ENCODE measurements around the gene ZMYM1.

The ZMYM1 gene

DNA sequence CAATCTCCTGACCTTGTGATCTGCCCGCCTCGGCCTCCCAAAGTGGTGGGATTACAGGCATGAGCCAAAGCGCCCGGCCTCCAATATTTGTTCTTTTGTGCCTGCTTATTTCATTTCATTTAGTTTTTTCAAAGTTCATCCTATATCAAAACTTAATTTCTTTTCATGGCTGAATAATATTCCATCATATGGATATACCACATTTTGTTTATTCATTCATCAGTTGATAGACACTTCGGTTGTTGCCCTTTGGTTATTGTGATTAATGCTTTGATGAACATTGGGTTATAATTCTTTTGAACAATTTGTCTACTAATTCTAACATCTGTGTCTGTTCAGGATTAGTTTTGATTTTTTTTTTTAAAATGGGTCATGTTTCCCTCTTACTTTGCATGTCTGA, 72.0 kb downstream of the ZMYM1 start:
- no peak for TF ChIP-seq ZFX (IDR thresholded peaks at IDR 0.05; ENCODE audit: borderline replicate concordance)
- TF ChIP-seq CTCF (IDR thresholded peaks at IDR 0.05), result no peak
- no peak overlapping the region for H3K27ac ChIP-seq

- H3K27ac ChIP-seq, result no peak overlapping the region
- no peak for TF ChIP-seq ZFX (IDR thresholded peaks at IDR 0.05; ENCODE audit: borderline replicate concordance)
- TF ChIP-seq CTCF (IDR thresholded peaks at IDR 0.05), result no peak
These were observed 85.7 kb downstream of the ZMYM1 start for GRCh38 chr1:35164893-35165292.
